Caco-2 (cell line): Measurements from ENCODE around the gene FNTB. TPM values are rescaled to one million over a fixed set of nuclear protein-coding genes. Genes with fewer than 3 reads are reported as not detected.
"Not testable (repeated sequence)": the region's sequence is repeated elsewhere in the genome, so short reads cannot be mapped to it uniquely, and the experiment has no call there.

ENCODE experiments used
- BruUV-seq: library from RNA; stranded (reverse); fragments of 400-500 nt; replicated peaks from 2 replicates; lab custom pipeline; 2021; lab: Mats Ljungman, UMichigan
- CTCF ChIA-PET: fragments of 300-600 bp; sonication (Branson Sonifier 250); formaldehyde crosslinking; loops from one replicate; lab custom pipeline; 2022; ENCODE audit warnings: antibody characterized with exemption; lab: Charles Lee
- POLR2A ChIA-PET: fragments of 300-600 bp; sonication (Branson Sonifier 250); formaldehyde crosslinking; loops from one replicate; lab custom pipeline; 2022; ENCODE audit warnings: antibody characterized with exemption; lab: Charles Lee
- DNase-seq, 2 experiments: peaks; one replicate each; pipeline versions ENCODE4 v3.0.0 to v3.0.0-alpha.2; 2020 to 2022
- H3K27me3 ChIP-seq: replicated peaks from 2 replicates; pipeline ENCODE4 v1.6.0; 2011; ENCODE audit warnings: low read length; ENCODE audit not compliant: control insufficient read depth, insufficient read depth
- H3K36me3 ChIP-seq: 2 replicates; pipeline ENCODE4 v1.5.1; 2011; ENCODE audit warnings: low read length; ENCODE audit not compliant: control insufficient read depth, insufficient read depth
- H3K4me1 ChIP-seq: fragments of 250-450 bp; sonication (Bioruptor Pico); 2 replicates; pipeline ENCODE4 v1.5.1; 2020; ENCODE audit warnings: mild to moderate bottlenecking
- H3K4me3 ChIP-seq: 2 replicates; pipeline ENCODE4 v1.5.1; 2011; ENCODE audit warnings: low read depth, mild to moderate bottlenecking, control low read depth, low read length
- H3K9me3 ChIP-seq: fragments of 250-450 bp; sonication (Bioruptor Pico); 2 replicates; pipeline ENCODE4 v1.5.1; 2020; ENCODE audit warnings: mild to moderate bottlenecking, moderate library complexity
- H3K27ac Mint-ChIP-seq: one replicate; pipeline ENCODE4 v1.8.0; 2022; ENCODE audit warnings: mixed read lengths; ENCODE audit not compliant: unreplicated experiment
- H3K27me3 Mint-ChIP-seq: one replicate; pipeline ENCODE4 v1.8.0; 2022; ENCODE audit warnings: mixed read lengths; ENCODE audit not compliant: insufficient read depth, unreplicated experiment
- H3K36me3 Mint-ChIP-seq: one replicate; pipeline ENCODE4 v1.8.0; 2022; ENCODE audit warnings: mild to moderate bottlenecking, mixed read lengths; ENCODE audit not compliant: insufficient read depth, unreplicated experiment
- H3K4me1 Mint-ChIP-seq: one replicate; pipeline ENCODE4 v1.8.0; 2022; ENCODE audit warnings: low read depth, mixed read lengths; ENCODE audit not compliant: unreplicated experiment
- H3K4me3 Mint-ChIP-seq: one replicate; pipeline ENCODE4 v1.8.0; 2022; ENCODE audit warnings: mild to moderate bottlenecking, moderate library complexity, mixed read lengths; ENCODE audit not compliant: unreplicated experiment
- H3K9me3 Mint-ChIP-seq: one replicate; pipeline ENCODE4 v1.8.0; 2022; ENCODE audit warnings: mixed read lengths; ENCODE audit not compliant: unreplicated experiment
- intact Hi-C: fragments of 100-400 bp; cut with micrococcal nuclease; formaldehyde crosslinking; loops from one replicate; pipeline ENCODE4 v1.10.0; 2022; ENCODE audit not compliant: unreplicated experiment
- total RNA-seq: library from RNA; stranded (reverse); gene quantifications from 2 replicates; pipeline ENCODE4 v1.2.3, GENCODE V29; 2022
- TF ChIP-seq, protein P1 (sequence below), 2 experiments: fragments of 200-600 bp in 1 of 2; IDR thresholded peaks; 1 replicate in 1 of 2; 2 replicates in 1 of 2; pipeline versions ENCODE4 v1.5.1 to v1.8.0; 2011 to 2022; ENCODE audit warnings: antibody characterized with exemption in 1 of 2, control low read depth in 1 of 2, inconsistent platforms in 1 of 2, low read depth in 1 of 2, low read length in 1 of 2, mild to moderate bottlenecking in 1 of 2, moderate library complexity in 1 of 2; ENCODE audit not compliant: insufficient read depth in 1 of 2, severe bottlenecking in 1 of 2, unreplicated experiment in 1 of 2

FNTB gene
- total RNA-seq, 1 experiment from 2014 or later = 21.2 TPM

DNA sequence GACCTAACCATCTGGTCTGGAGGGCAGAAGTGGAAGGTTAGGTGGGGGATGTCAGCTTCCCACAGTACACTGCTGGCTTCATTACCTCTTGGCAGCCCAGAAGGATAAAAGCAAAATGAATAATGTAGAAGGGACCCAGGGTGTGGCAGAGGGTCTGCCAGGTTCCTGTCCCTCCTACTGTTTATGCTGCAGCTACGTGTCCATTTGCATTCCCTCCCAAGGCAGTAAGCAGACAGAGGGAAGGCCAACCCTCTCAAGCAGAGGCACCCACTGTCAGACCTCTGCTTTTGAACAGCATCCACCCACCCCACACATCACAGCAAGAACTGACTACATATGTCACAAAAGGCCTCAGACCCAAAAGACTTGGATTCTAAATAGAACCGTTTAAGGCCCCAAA lies 96.2 kb downstream of the FNTB start:
- H3K4me1 ChIP-seq = peaks cover 11% of the 10 kb centered on the region; the same call in 1 of the 2 replicates
- BruUV-seq = no TSS peak

DNA sequence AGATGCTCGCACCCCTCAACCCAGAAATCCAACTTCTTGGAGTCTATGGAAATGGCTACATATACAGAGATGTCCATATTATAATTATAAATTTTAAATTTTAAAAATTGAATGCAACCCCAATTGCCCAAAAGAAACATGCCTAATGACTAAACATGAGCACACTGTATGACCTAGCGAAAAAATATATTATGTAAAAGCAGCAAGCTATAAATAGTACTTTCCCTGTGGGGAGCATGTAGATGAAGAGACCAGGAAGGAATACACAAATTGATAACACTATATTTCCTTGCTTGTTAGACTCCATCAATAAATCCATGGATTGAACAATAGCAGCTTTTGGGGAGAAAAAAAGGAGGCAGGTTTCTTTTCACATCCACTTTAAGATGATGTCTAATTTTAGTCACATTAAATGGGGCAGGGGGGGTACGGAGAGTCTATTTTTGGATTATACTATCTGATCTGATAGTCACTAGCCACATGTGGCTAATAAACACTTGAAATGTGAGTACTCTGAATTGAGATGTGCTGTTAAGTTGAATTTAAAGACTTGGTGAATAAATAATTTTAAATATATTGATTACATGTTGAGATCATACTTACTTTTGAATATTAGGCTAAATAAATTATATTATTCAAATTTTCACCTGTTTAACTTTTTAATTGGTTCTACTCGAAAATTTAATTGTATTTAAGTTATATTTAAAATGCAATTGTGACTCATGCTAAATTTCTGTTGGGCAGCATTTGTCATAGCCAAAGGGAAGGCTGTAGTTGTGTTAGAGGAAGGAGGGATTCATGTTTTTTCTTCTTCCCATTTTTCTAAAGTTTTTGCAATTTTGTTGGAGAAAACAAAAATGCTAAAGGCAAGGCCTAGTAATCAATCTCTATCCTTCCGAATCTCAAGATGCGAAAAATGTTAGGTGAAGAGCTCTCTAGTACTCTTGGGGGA lies 98.1 kb downstream of the FNTB start:
- Mint-ChIP-seq H3K27ac (no peak overlapping the region), H3K27me3 (no peaks in the 10 kb centered on the region), H3K36me3 (peaks cover 78% of the 10 kb centered on the region), H3K4me3 (no peak overlapping the region), H3K9me3 (peaks cover 21% of the 10 kb centered on the region), H3K4me1 (no peaks in the 10 kb centered on the region)
- DNase-seq = no peak
- POLR2A ChIA-PET = no interaction called here
- intact Hi-C loops = no loop called here
- no TSS peak for BruUV-seq
- TF ChIP-seq, protein P1, sequence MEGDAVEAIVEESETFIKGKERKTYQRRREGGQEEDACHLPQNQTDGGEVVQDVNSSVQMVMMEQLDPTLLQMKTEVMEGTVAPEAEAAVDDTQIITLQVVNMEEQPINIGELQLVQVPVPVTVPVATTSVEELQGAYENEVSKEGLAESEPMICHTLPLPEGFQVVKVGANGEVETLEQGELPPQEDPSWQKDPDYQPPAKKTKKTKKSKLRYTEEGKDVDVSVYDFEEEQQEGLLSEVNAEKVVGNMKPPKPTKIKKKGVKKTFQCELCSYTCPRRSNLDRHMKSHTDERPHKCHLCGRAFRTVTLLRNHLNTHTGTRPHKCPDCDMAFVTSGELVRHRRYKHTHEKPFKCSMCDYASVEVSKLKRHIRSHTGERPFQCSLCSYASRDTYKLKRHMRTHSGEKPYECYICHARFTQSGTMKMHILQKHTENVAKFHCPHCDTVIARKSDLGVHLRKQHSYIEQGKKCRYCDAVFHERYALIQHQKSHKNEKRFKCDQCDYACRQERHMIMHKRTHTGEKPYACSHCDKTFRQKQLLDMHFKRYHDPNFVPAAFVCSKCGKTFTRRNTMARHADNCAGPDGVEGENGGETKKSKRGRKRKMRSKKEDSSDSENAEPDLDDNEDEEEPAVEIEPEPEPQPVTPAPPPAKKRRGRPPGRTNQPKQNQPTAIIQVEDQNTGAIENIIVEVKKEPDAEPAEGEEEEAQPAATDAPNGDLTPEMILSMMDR (IDR thresholded peaks at IDR 0.05; ENCODE audit: insufficient read depth in 1 of 2, low read depth in 1 of 2, low read length in 1 of 2, severe bottlenecking in 1 of 2, unreplicated experiment in 1 of 2) = no peak
- Histone ChIP-seq H3K4me1 (peaks cover 11% of the 10 kb centered on the region; the same call in 1 of the 2 replicates), H3K27me3 (no peaks in the 10 kb centered on the region), H3K9me3 (no peaks in the 10 kb centered on the region), H3K4me3 (no peak overlapping the region), H3K36me3 (peaks cover 9% of the 10 kb centered on the region)
- CTCF ChIA-PET = no interaction called here

More for the DNA sequence above, 96.2 kb downstream of the FNTB start:
- no peak overlapping the region for H3K4me3 Mint-ChIP-seq
- peaks cover 15% of the 10 kb centered on the region for H3K9me3 Mint-ChIP-seq
- Histone ChIP-seq H3K36me3 (peaks cover 5% of the 10 kb centered on the region; the same call in 1 of the 2 replicates), H3K9me3 (no peaks in the 10 kb centered on the region), H3K27me3 (no peaks in the 10 kb centered on the region), H3K4me3 (no peak overlapping the region)
- POLR2A ChIA-PET = no interaction called here
- H3K36me3 Mint-ChIP-seq = peaks cover 61% of the 10 kb centered on the region
- CTCF ChIA-PET = no interaction called here
- TF ChIP-seq, protein P1 (IDR thresholded peaks at IDR 0.05; ENCODE audit: insufficient read depth in 1 of 2, low read depth in 1 of 2, low read length in 1 of 2, severe bottlenecking in 1 of 2, unreplicated experiment in 1 of 2) = no peak
- H3K27ac Mint-ChIP-seq = no peak overlapping the region
- DNase-seq = no peak
- H3K4me1 Mint-ChIP-seq = no peaks in the 10 kb centered on the region
- intact Hi-C loops = no loop called here
- no peaks in the 10 kb centered on the region for H3K27me3 Mint-ChIP-seq

DNA sequence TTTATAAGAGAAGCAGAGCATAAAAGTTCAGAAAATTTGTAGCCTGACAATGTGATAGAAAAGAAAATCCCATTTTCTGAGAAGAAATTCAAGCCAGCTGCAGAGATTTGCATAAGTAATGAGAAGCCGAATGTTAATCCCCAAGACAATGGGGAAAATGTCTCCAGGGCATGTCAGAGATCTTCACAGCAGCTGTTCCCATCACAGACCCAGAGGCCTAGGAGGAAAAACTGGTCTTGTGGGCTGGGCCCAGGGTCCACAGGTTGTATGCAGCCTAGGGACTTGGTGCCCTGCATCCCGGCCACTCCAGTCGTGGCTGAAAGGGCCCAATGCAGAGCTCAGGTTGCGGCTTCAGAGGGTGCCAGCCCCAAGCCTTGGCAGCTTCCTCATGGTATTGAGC lies 100.0 kb downstream of the FNTB start:
- H3K36me3 ChIP-seq, H3K27me3 Mint-ChIP-seq, H3K27me3 ChIP-seq, H3K27ac Mint-ChIP-seq, POLR2A ChIA-PET, BruUV-seq, H3K4me1 ChIP-seq, H3K4me1 Mint-ChIP-seq, intact Hi-C loops, H3K9me3 ChIP-seq, H3K4me3 ChIP-seq, CTCF ChIA-PET, DNase-seq, H3K4me3 Mint-ChIP-seq: not testable (repeated sequence)
- H3K36me3 Mint-ChIP-seq = peaks cover 62% of the 10 kb centered on the region
- peaks cover 21% of the 10 kb centered on the region for H3K9me3 Mint-ChIP-seq

DNA sequence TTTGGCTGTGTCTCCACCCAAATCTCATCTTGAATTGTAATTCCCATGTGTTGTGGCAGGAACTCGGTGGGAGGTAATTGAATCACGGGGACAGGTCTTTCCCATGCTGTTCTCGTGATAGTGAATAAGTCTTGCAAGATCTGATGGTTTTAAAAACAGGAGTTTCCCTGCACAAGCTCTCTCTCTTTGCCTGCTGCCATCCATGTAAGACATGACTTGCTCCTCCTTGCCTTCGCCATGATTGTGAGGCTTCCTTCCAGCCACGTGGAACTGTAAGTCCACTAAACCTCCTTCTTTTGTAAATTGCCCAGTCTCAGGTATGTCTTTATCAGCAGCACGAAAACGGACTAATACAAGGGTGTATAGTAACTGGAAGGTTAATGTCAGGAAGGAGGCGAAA lies 101.1 kb downstream of the FNTB start:
- H3K9me3 ChIP-seq, CTCF ChIA-PET, intact Hi-C loops, H3K4me3 ChIP-seq, BruUV-seq, H3K4me3 Mint-ChIP-seq, H3K27me3 ChIP-seq, H3K4me1 ChIP-seq, H3K4me1 Mint-ChIP-seq, H3K27me3 Mint-ChIP-seq, DNase-seq, POLR2A ChIA-PET, H3K36me3 ChIP-seq, H3K27ac Mint-ChIP-seq: not testable (repeated sequence)
- Mint-ChIP-seq H3K9me3 (peaks cover 21% of the 10 kb centered on the region), H3K36me3 (peaks cover 57% of the 10 kb centered on the region)
